Loucy (cell line): ENCODE measurements around the gene GNAQ.
A peak's percentile ranks its signal among the peaks of the same experiment; 100 is the strongest.

Experiments
- H2AFZ ChIP-seq: fragments of 200-600 bp; sonication (generic); 2 replicates; pipeline ENCODE4 v1.6.0; 2016; ENCODE audit warnings: antibody characterized with exemption, mild to moderate bottlenecking, low read length, moderate library complexity
- H3F3A ChIP-seq: fragments of 200-600 bp; 2 replicates; pipeline ENCODE4 v1.6.0; 2016; ENCODE audit warnings: antibody characterized with exemption, low read depth, mild to moderate bottlenecking
- H3K27me3 ChIP-seq: fragments of 200-600 bp; sonication (generic); 2 replicates; pipeline ENCODE4 v1.6.1; 2014; ENCODE audit warnings: low read length, mild to moderate bottlenecking; ENCODE audit not compliant: insufficient read depth, poor library complexity, severe bottlenecking
- H3K36me3 ChIP-seq: fragments of 200-600 bp; sonication (generic); 2 replicates; pipeline ENCODE4 v1.6.1; 2016; ENCODE audit warnings: low read length; ENCODE audit not compliant: insufficient read depth
- H3K4me1 ChIP-seq: fragments of 200-600 bp; sonication (generic); 2 replicates; pipeline ENCODE4 v1.5.1; 2014; ENCODE audit warnings: low read length, mild to moderate bottlenecking; ENCODE audit not compliant: insufficient read depth, poor library complexity, severe bottlenecking
- H3K4me2 ChIP-seq: fragments of 200-600 bp; sonication (generic); 2 replicates; pipeline ENCODE4 v1.6.0; 2014; ENCODE audit warnings: antibody characterized with exemption, low read length, low read depth, mild to moderate bottlenecking; ENCODE audit not compliant: poor library complexity, severe bottlenecking
- H3K4me3 ChIP-seq: fragments of 200-600 bp; sonication (generic); 2 replicates; pipeline ENCODE4 v1.5.1; 2014; ENCODE audit warnings: low read length, mild to moderate bottlenecking, mixed read lengths; ENCODE audit not compliant: poor library complexity, severe bottlenecking
- H3K79me2 ChIP-seq: fragments of 200-600 bp; sonication (generic); 2 replicates; pipeline ENCODE4 v1.6.1; 2014; ENCODE audit warnings: low read length; ENCODE audit not compliant: insufficient read depth
- H3K9ac ChIP-seq: fragments of 200-600 bp; sonication (generic); 2 replicates; pipeline ENCODE4 v1.6.0; 2014; ENCODE audit warnings: mild to moderate bottlenecking, low read depth, low read length, moderate library complexity; ENCODE audit not compliant: poor library complexity, severe bottlenecking
- H3K9me2 ChIP-seq: fragments of 200-600 bp; sonication (generic); replicated peaks from 2 replicates; pipeline ENCODE4 v1.6.1; 2016; ENCODE audit warnings: low read depth, low read length, mixed read lengths
- H3K9me3 ChIP-seq: fragments of 200-600 bp; sonication (generic); 2 replicates; pipeline ENCODE4 v1.6.1; 2014; ENCODE audit warnings: mild to moderate bottlenecking, antibody characterized with exemption, low read length, low read depth; ENCODE audit not compliant: insufficient read depth
- H4K20me1 ChIP-seq: fragments of 200-600 bp; sonication (generic); 2 replicates; pipeline ENCODE4 v1.6.0; 2014; ENCODE audit warnings: antibody characterized with exemption, low read length, mild to moderate bottlenecking; ENCODE audit not compliant: insufficient read depth, poor library complexity, severe bottlenecking
- EZH2phosphoT487 ChIP-seq: fragments of 200-600 bp; IDR thresholded peaks from 2 replicates; pipeline ENCODE4 v1.6.1; 2018; ENCODE audit warnings: antibody characterized with exemption, mild to moderate bottlenecking, moderate library complexity, borderline replicate concordance
- TF ChIP-seq, protein P1 (sequence below): fragments of 200-600 bp; sonication (generic); conservative IDR thresholded peaks from 2 replicates; pipeline ENCODE4 v1.5.1; 2014; ENCODE audit warnings: mild to moderate bottlenecking, antibody characterized with exemption, low read length

Gene GNAQ

GRCh38 chr9:78028926-78029325 is 2.7 kb downstream of the GNAQ start:
- H3K4me1 ChIP-seq = peaks cover 56% of the 10 kb centered on the region
- H2AFZ ChIP-seq = no peak overlapping the region
- H3K4me2 ChIP-seq = peak overlapping the region; percentile 99
- H4K20me1 ChIP-seq = peaks cover 57% of the 10 kb centered on the region
- H3F3A ChIP-seq = no peaks in the 10 kb centered on the region
- no peaks in the 10 kb centered on the region for H3K27me3 ChIP-seq
- H3K9ac ChIP-seq = peak overlapping the region; percentile 95
- H3K9me2 ChIP-seq = no peaks in the 10 kb centered on the region
- H3K36me3 ChIP-seq = no peaks in the 10 kb centered on the region
- no peak for TF ChIP-seq EZH2phosphoT487
- TF ChIP-seq, protein P1, sequence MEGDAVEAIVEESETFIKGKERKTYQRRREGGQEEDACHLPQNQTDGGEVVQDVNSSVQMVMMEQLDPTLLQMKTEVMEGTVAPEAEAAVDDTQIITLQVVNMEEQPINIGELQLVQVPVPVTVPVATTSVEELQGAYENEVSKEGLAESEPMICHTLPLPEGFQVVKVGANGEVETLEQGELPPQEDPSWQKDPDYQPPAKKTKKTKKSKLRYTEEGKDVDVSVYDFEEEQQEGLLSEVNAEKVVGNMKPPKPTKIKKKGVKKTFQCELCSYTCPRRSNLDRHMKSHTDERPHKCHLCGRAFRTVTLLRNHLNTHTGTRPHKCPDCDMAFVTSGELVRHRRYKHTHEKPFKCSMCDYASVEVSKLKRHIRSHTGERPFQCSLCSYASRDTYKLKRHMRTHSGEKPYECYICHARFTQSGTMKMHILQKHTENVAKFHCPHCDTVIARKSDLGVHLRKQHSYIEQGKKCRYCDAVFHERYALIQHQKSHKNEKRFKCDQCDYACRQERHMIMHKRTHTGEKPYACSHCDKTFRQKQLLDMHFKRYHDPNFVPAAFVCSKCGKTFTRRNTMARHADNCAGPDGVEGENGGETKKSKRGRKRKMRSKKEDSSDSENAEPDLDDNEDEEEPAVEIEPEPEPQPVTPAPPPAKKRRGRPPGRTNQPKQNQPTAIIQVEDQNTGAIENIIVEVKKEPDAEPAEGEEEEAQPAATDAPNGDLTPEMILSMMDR = no peak
- no peaks in the 10 kb centered on the region for H3K9me3 ChIP-seq
- H3K4me3 ChIP-seq = peak overlapping the region; percentile 93
- H3K79me2 ChIP-seq = peaks cover 89% of the 10 kb centered on the region

DNA sequence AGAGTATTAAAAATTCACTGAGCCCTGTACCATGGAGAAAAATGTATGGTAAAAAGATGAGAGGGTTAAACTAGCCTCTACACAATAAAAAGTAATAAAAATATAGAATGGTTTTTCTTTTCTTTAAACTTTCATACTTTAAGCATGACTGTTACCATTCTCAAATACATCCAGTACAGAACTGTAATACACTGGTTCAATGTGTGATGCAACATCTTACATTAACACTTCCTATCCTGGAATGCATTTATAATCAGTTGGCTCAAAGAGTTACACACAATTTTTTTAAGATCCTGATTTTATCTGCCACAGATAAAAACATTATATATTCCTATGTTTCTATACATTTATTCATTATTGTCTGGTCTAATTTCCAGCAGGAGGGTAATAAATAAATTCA is 4.7 kb downstream of the GNAQ start:
- Histone ChIP-seq H3K9me2 (no peaks in the 10 kb centered on the region), H3K27me3 (no peaks in the 10 kb centered on the region), H3K4me3 (peak overlapping the region; percentile 93), H3K4me1 (peaks cover 62% of the 10 kb centered on the region), H3K79me2 (peaks cover 92% of the 10 kb centered on the region), H3K9ac (peak overlapping the region; percentile 95), H3K4me2 (peak overlapping the region; percentile 99), H3K9me3 (no peaks in the 10 kb centered on the region), H3K36me3 (no peaks in the 10 kb centered on the region; the same call in 1 of the 2 replicates), H3F3A (no peaks in the 10 kb centered on the region), H4K20me1 (peaks cover 76% of the 10 kb centered on the region), H2AFZ (no peak overlapping the region)
- no peak for TF ChIP-seq EZH2phosphoT487

DNA sequence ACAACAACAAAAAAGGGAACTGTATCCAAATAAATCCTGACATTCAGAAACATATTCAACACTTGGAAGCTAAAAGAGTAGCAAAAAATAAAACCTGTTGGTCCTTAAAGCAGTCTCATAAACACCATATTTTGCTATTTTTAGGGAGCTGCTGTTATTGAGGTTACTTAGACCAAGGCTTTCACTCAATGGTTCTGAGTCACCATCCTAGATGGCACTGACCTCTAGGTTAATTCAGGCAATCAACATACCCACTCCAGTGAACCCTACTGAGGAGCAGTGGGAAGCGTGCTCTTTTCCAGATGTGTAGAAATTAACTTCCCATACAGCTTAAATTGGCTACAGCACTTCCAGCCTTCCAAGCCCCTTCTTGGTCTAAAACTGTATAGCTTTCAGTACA is 5.2 kb downstream of the GNAQ start:
- no peaks in the 10 kb centered on the region; the same call in 1 of the 2 replicates for H3K36me3 ChIP-seq
- peaks cover 67% of the 10 kb centered on the region for H3K4me1 ChIP-seq
- TF ChIP-seq, protein P1 = no peak
- no peak for TF ChIP-seq EZH2phosphoT487
- H3K4me2 ChIP-seq = peak overlapping the region; percentile 99
- H3K4me3 ChIP-seq = peak overlapping the region; percentile 93
- H3K9ac ChIP-seq = peak overlapping the region; percentile 95
- H3K9me2 ChIP-seq = no peaks in the 10 kb centered on the region
- H3K9me3 ChIP-seq = no peaks in the 10 kb centered on the region
- no peaks in the 10 kb centered on the region for H3K27me3 ChIP-seq
- no peaks in the 10 kb centered on the region for H3F3A ChIP-seq
- peaks cover 82% of the 10 kb centered on the region for H4K20me1 ChIP-seq
- no peak overlapping the region for H2AFZ ChIP-seq
- peaks cover 97% of the 10 kb centered on the region for H3K79me2 ChIP-seq

GRCh38 chr9:78025186-78025585 is 6.4 kb downstream of the GNAQ start:
- H3K4me1 ChIP-seq = peaks cover 79% of the 10 kb centered on the region
- H3K9me3 ChIP-seq = no peaks in the 10 kb centered on the region
- peak overlapping the region; percentile 93 for H3K4me3 ChIP-seq
- peaks cover 100% of the 10 kb centered on the region for H3K79me2 ChIP-seq
- H3K4me2 ChIP-seq = peak overlapping the region; percentile 99
- no peaks in the 10 kb centered on the region for H3F3A ChIP-seq
- peaks cover 94% of the 10 kb centered on the region for H4K20me1 ChIP-seq
- no peaks in the 10 kb centered on the region for H3K27me3 ChIP-seq
- TF ChIP-seq, protein P1 = no peak
- TF ChIP-seq EZH2phosphoT487 = no peak
- H3K36me3 ChIP-seq = no peaks in the 10 kb centered on the region; the same call in 1 of the 2 replicates
- no peak overlapping the region for H2AFZ ChIP-seq
- no peaks in the 10 kb centered on the region for H3K9me2 ChIP-seq
- H3K9ac ChIP-seq = peak overlapping the region; percentile 95
